ENCODE data around the gene CDH15. TPM values are rescaled to one million over a fixed set of nuclear protein-coding genes. Genes with fewer than 3 reads are reported as not detected.
A peak's percentile ranks its signal among the peaks of the same experiment; 100 is the strongest.

The CDH15 gene
- not detected in 2 replicates for total RNA-seq
- total RNA-seq (2013): 3.3 TPM
- not detected in 2 replicates for polyA plus RNA-seq
- polyA minus RNA-seq: not detected in 2 replicates

DNA sequence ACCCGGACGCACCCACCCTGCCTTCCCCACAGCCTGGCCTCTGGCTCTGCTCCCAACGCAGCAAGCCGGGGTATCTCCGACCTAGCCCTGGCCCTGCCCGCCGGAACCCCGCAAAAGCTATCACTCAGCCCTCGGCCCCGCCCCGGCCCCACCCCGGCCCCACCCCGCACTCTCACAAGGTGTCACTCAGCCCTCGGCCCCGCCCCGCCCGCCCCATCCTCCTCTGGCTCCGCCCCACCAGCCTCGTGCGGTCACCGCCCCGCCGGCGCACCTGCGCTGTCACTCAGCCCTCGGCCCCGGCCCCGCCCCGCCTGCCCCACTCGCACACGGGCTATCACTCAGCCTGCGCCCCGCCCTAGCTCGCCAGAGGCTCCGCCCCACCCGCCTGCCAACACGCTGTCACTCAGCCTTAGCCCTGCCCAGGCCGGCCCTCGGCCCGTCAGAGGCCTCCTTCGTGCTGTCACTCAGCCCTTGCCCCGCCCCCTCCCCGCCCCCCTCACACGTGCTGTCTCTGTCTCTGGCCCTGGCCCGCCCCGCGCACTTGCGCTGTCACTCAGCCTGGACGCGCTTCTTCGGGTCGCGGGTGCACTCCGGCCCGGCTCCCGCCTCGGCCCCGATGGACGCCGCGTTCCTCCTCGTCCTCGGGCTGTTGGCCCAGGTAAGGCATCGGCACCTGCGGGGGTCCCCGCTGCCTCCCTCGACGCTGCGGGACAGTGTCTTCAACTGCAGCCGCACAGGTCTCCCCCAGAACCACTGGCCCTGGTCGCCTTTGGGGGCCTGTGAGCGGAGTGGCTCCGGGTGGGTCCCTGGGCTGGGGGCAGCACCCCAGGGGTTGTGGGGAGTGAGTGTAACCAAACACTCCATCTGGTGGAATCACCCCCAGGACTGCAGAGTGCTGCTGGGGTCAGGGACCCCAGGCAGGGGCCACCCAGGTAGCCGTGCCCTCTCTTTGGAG, at the start of gene CDH15:
Gene CDH15, plus strand, starts transcription at position 533 of the 955 bp plus-strand sequence. Its CDS starts 84 bp downstream, at position 617.
- ChIA-PET POLR2A (interaction anchor here (0.6 to 1.4 kb wide), 5 partner anchors 10 to 232 kb away, joined by 3 to 4 read pairs (median 4); no protein-coding TSS in a partner anchor), CTCF (interaction anchor here (0.9 to 1.3 kb wide), 5 partner anchors 9 to 434 kb away, joined by 3 to 5 read pairs (median 3); partner anchors contain the start of gene ZNF778)
- 8% methylated on average over 63 of the region's 74 CpGs for WGBS (ENCODE audit: insufficient coverage)
- Mint-ChIP-seq H3K4me3 (peak within 1 kb of the TSS; percentile 59), H3K9me3 (ENCODE audit: insufficient read depth) (no peaks in the 10 kb centered on the region), H3K27ac (peak within 1 kb of the TSS; percentile 62), H3K4me1 (peaks cover 18% of the 10 kb centered on the region), H3K27me3 (peaks cover 4% of the 10 kb centered on the region)
- H3K27ac ChIP-seq (ENCODE audit: low read length in 2 of 2): no peak within 1 kb of the TSS
- peak within 1 kb of the TSS in 4 of 5 experiments; percentile 31 to 51 (median 38) for H3K4me3 ChIP-seq (ENCODE audit: control extremely low read depth in 1 of 5, extremely low read depth in 1 of 5, insufficient read depth in 1 of 5, low read depth in 2 of 5, low read length in 4 of 5)
- no peak for TF ChIP-seq CTCF (IDR thresholded peaks at IDR 0.05)
- TF ChIP-seq EZH2 (IDR thresholded peaks at IDR 0.05; ENCODE audit: borderline replicate concordance, insufficient read depth, low read depth, low read length, poor library complexity, severe bottlenecking): no peak
- peak within 1 kb of the TSS; percentile 88 for H3K4me2 ChIP-seq (replicated peaks; ENCODE audit: low read depth, low read length, poor library complexity, severe bottlenecking)
- peaks cover 0 to 5% (median 0%) of the 10 kb centered on the region in 3 donors for H3K9me3 ChIP-seq (ENCODE audit: control extremely low read depth in 1 of 3, control insufficient read depth in 2 of 3, insufficient read depth in 1 of 3, low read length in 2 of 3)
- H3K4me1 ChIP-seq (ENCODE audit: control insufficient read depth in 2 of 2, insufficient read depth in 2 of 2, low read length in 2 of 2): peaks cover 28 to 40% of the 10 kb centered on the region in 2 donors
- H3K9ac ChIP-seq (ENCODE audit: low read length): peak within 1 kb of the TSS; percentile 57
- intact Hi-C loops (cut with micrococcal nuclease): loop anchor here (1.0 to 2.0 kb wide), 7 partner anchors 19 to 520 kb away; partner anchors contain the start of genes CYBA and TRAPPC2L
- H2AFZ ChIP-seq (ENCODE audit: insufficient read depth, low read depth, low read length, poor library complexity, severe bottlenecking): peak within 1 kb of the TSS; percentile 42
- H4K20me1 ChIP-seq (ENCODE audit: control insufficient read depth, insufficient read depth, low read length, poor library complexity, severe bottlenecking): peaks cover 37% of the 10 kb centered on the region
- DNase-seq: peak; percentile 97
- ATAC-seq (ENCODE audit: low read depth): peak; percentile 95
- H3K27me3 ChIP-seq (replicated peaks in 1 of 4; ENCODE audit: control extremely low read depth in 1 of 4, control insufficient read depth in 3 of 4, insufficient read depth in 4 of 4, low read length in 3 of 4): peaks cover 0 to 31% (median 13%) of the 10 kb centered on the region in 4 experiments
- H3K36me3 ChIP-seq (replicated peaks in 1 of 2; ENCODE audit: control extremely low read depth in 1 of 2, control insufficient read depth in 1 of 2, extremely low read depth in 1 of 2, insufficient read depth in 2 of 2, low read length in 1 of 2): no peaks in the 10 kb centered on the region
- peaks cover 6% of the 10 kb centered on the region for H3K79me2 ChIP-seq (ENCODE audit: control insufficient read depth, insufficient read depth, low read length)
